H9 (cell line): ENCODE data around the gene PLEKHF1. TPM values are rescaled to one million over a fixed set of nuclear protein-coding genes. Genes with fewer than 3 reads are reported as not detected.

Source experiments
- DNase-seq: peaks from one replicate; pipeline ENCODE4 v3.0.0-alpha.2; 2017
- H2AFZ ChIP-seq: one replicate; pipeline ENCODE4 v1.6.1; 2013; ENCODE audit warnings: mild to moderate bottlenecking, low read length, control low read depth, moderate library complexity
- H2AK5ac ChIP-seq: 2 replicates; pipeline ENCODE4 v1.6.1; 2013; ENCODE audit warnings: low read length, control low read depth, mixed read lengths; ENCODE audit not compliant: insufficient read length
- H2BK120ac ChIP-seq: one replicate; pipeline ENCODE4 v1.6.1; 2013; ENCODE audit warnings: low read depth, mild to moderate bottlenecking, low read length, control low read depth, inconsistent platforms; ENCODE audit not compliant: poor library complexity, severe bottlenecking
- H2BK12ac ChIP-seq: 2 replicates; pipeline ENCODE4 v1.6.1; 2013; ENCODE audit warnings: low read length, control low read depth, mixed read lengths, low read depth; ENCODE audit not compliant: insufficient read length
- H2BK15ac ChIP-seq: 2 replicates; pipeline ENCODE4 v1.6.1; 2013; ENCODE audit warnings: low read depth, low read length, control low read depth
- H2BK20ac ChIP-seq: one replicate; pipeline ENCODE4 v1.6.1; 2013; ENCODE audit warnings: low read depth, mild to moderate bottlenecking, low read length, control low read depth, inconsistent platforms; ENCODE audit not compliant: poor library complexity, severe bottlenecking
- H2BK5ac ChIP-seq: 2 replicates; pipeline ENCODE4 v1.6.1; 2013; ENCODE audit warnings: low read length, control low read depth, mixed read lengths; ENCODE audit not compliant: insufficient read length
- H3K14ac ChIP-seq: 2 replicates; pipeline ENCODE4 v1.6.1; 2013; ENCODE audit warnings: low read length, control low read depth; ENCODE audit not compliant: insufficient read depth
- H3K18ac ChIP-seq: 2 replicates; pipeline ENCODE4 v1.6.1; 2013; ENCODE audit warnings: low read depth, mild to moderate bottlenecking, mixed read lengths, low read length, control low read depth; ENCODE audit not compliant: insufficient read length
- H3K23ac ChIP-seq: 2 replicates; pipeline ENCODE4 v1.6.1; 2013; ENCODE audit warnings: low read length, control low read depth, mixed read lengths, low read depth; ENCODE audit not compliant: insufficient read length
- H3K23me2 ChIP-seq: 2 replicates; pipeline ENCODE4 v1.6.1; 2013; ENCODE audit warnings: low read depth, mild to moderate bottlenecking, mixed read lengths, low read length, control low read depth; ENCODE audit not compliant: insufficient read length, poor library complexity, severe bottlenecking
- H3K27ac ChIP-seq: 2 replicates; pipeline ENCODE4 v1.5.1; 2013; ENCODE audit warnings: low read length, control low read depth, mixed read lengths, low read depth; ENCODE audit not compliant: insufficient read length
- H3K27me3 ChIP-seq: 2 replicates; pipeline ENCODE4 v1.6.1; 2013; ENCODE audit warnings: low read length, control low read depth, inconsistent platforms; ENCODE audit not compliant: insufficient read depth
- H3K4ac ChIP-seq: 2 replicates; pipeline ENCODE4 v1.6.1; 2013; ENCODE audit warnings: low read depth, mild to moderate bottlenecking, control low read depth, inconsistent platforms, low read length, moderate library complexity
- H3K4me1 ChIP-seq: 2 replicates; pipeline ENCODE4 v1.6.1; 2013; ENCODE audit warnings: low read length, control low read depth, inconsistent platforms; ENCODE audit not compliant: insufficient read depth
- H3K4me2 ChIP-seq: 2 replicates; pipeline ENCODE4 v1.6.1; 2013; ENCODE audit warnings: low read length, control low read depth, mixed read lengths; ENCODE audit not compliant: insufficient read length, insufficient read depth
- H3K56ac ChIP-seq: 2 replicates; pipeline ENCODE4 v1.6.1; 2013; ENCODE audit warnings: low read depth, mild to moderate bottlenecking, mixed read lengths, low read length, control low read depth; ENCODE audit not compliant: insufficient read length
- H3K79me1 ChIP-seq: 2 replicates; pipeline ENCODE4 v1.6.1; 2013; ENCODE audit warnings: low read depth, mild to moderate bottlenecking, moderate library complexity, low read length, control low read depth, inconsistent platforms; ENCODE audit not compliant: insufficient read depth, poor library complexity, severe bottlenecking
- H3K79me2 ChIP-seq: 2 replicates; pipeline ENCODE4 v1.6.1; 2013; ENCODE audit warnings: low read length, control low read depth, inconsistent platforms; ENCODE audit not compliant: insufficient read depth
- H3K9ac ChIP-seq: 2 replicates; pipeline ENCODE4 v1.6.1; 2013; ENCODE audit warnings: low read length, control low read depth, mixed read lengths; ENCODE audit not compliant: insufficient read length; ENCODE audit errors: extremely low read depth
- H3K9me3 ChIP-seq: one replicate; pipeline ENCODE4 v1.6.1; 2013; ENCODE audit warnings: low read depth, low read length, inconsistent platforms; ENCODE audit not compliant: control insufficient read depth
- H3T11ph ChIP-seq: one replicate; pipeline ENCODE4 v1.6.1; 2013; ENCODE audit warnings: mild to moderate bottlenecking, low read length, control low read depth, inconsistent platforms
- H4K20me1 ChIP-seq: one replicate; pipeline ENCODE4 v1.6.1; 2013; ENCODE audit not compliant: control insufficient read depth, insufficient read length, insufficient read depth
- H4K5ac ChIP-seq: 2 replicates; pipeline ENCODE4 v1.6.1; 2013; ENCODE audit warnings: low read depth, mild to moderate bottlenecking, mixed read lengths, low read length, control low read depth; ENCODE audit not compliant: insufficient read length
- H4K8ac ChIP-seq: replicated peaks from 2 replicates; pipeline ENCODE4 v1.6.1; 2013; ENCODE audit warnings: low read length, control low read depth, mixed read lengths, low read depth; ENCODE audit not compliant: insufficient read length
- H4K91ac ChIP-seq: 2 replicates; pipeline ENCODE4 v1.6.1; 2013; ENCODE audit warnings: low read depth, mild to moderate bottlenecking, moderate library complexity, mixed read lengths, low read length, control low read depth; ENCODE audit not compliant: insufficient read length
- H3K27ac Mint-ChIP-seq, 3 experiments: 2 replicates in 2 of 3; 3 replicates in 1 of 3; pipeline ENCODE4 v1.8.0; 2020 to 2021; ENCODE audit warnings: mixed read lengths in 3 of 3, mild to moderate bottlenecking in 1 of 3, moderate library complexity in 1 of 3
- H3K27me3 Mint-ChIP-seq: 2 replicates; pipeline ENCODE4 v1.8.0; 2021; ENCODE audit warnings: low read depth, mild to moderate bottlenecking, moderate library complexity, mixed read lengths
- H3K36me3 Mint-ChIP-seq, 3 experiments: 2 replicates in 2 of 3; 3 replicates in 1 of 3; pipeline ENCODE4 v1.8.0; 2020 to 2021; ENCODE audit warnings: low read depth in 3 of 3, mixed read lengths in 3 of 3; ENCODE audit not compliant: insufficient read depth in 1 of 3
- H3K4me1 Mint-ChIP-seq, 2 experiments: 2 replicates each; pipeline ENCODE4 v1.8.0; 2020; ENCODE audit warnings: mixed read lengths in 2 of 2
- H3K4me3 Mint-ChIP-seq, 2 experiments: 2 replicates in 1 of 2; 3 replicates in 1 of 2; pipeline ENCODE4 v1.8.0; 2020 to 2021; ENCODE audit warnings: mild to moderate bottlenecking in 2 of 2, mixed read lengths in 2 of 2, moderate library complexity in 1 of 2
- H3K9me3 Mint-ChIP-seq, 2 experiments: 2 replicates in 1 of 2; 3 replicates in 1 of 2; pipeline ENCODE4 v1.8.0; 2020; ENCODE audit warnings: mild to moderate bottlenecking in 2 of 2, mixed read lengths in 2 of 2, moderate library complexity in 1 of 2
- CTCF ChIP-seq: fragments of 200-600 bp; sonication (generic); conservative IDR thresholded peaks from 3 replicates; pipeline ENCODE4 v1.8.0; 2021; ENCODE audit warnings: antibody characterized with exemption, mild to moderate bottlenecking
- WGBS: extraction: QIAGEN DNeasy Blood & Tissue Kit; methylation state at CpG from one replicate; pipeline ENCODE4 v1.1.7; 2013; ENCODE audit warnings: missing lambda C conversion rate, low lambda C conversion rate, mixed read lengths; ENCODE audit not compliant: insufficient read length; ENCODE audit errors: extremely low coverage; 5-methylcytosine and 5-hydroxymethylcytosine counted together
- total RNA-seq: library from RNA; stranded (reverse); gene quantifications from 2 replicates; pipeline ENCODE4 v1.2.1, GENCODE V29; 2021

The PLEKHF1 gene
- total RNA-seq, 1 experiment from 2014 or later = 4.9 TPM

- H3K36me3 Mint-ChIP-seq = no peaks in the 10 kb centered on the region
- Histone ChIP-seq H3K23me2 (peaks cover 5% of the 10 kb centered on the region), H3K79me1 (no peaks in the 10 kb centered on the region), H2BK20ac (no peak overlapping the region), H2AFZ (no peak overlapping the region), H2BK5ac (no peak overlapping the region), H4K8ac (no peak overlapping the region), H3T11ph (no peak overlapping the region), H3K79me2 (no peaks in the 10 kb centered on the region), H4K20me1 (no peaks in the 10 kb centered on the region), H3K23ac (no peak overlapping the region), H3K9ac (no peak overlapping the region), H4K91ac (no peak overlapping the region), H3K56ac (no peak overlapping the region), H3K27me3 (no peaks in the 10 kb centered on the region), H4K5ac (no peak overlapping the region), H2BK12ac (no peak overlapping the region), H2BK120ac (no peak overlapping the region), H2AK5ac (no peak overlapping the region), H3K14ac (no peak overlapping the region), H3K4me1 (no peaks in the 10 kb centered on the region), H3K4ac (no peak overlapping the region), H3K18ac (no peak overlapping the region), H2BK15ac (no peak overlapping the region), H3K4me2 (no peak overlapping the region), H3K27ac (no peak overlapping the region), H3K9me3 (no peaks in the 10 kb centered on the region)
- WGBS = no CpG with 5 or more reads among the region's 10 CpGs
- no peaks in the 10 kb centered on the region for H3K9me3 Mint-ChIP-seq
- no peak overlapping the region for H3K27ac Mint-ChIP-seq
- H3K4me1 Mint-ChIP-seq = no peaks in the 10 kb centered on the region
- TF ChIP-seq CTCF = no peak
- DNase-seq = no peak
- no peak overlapping the region for H3K4me3 Mint-ChIP-seq
- peaks cover 11% of the 10 kb centered on the region for H3K27me3 Mint-ChIP-seq
Observed at GRCh38 chr19:29660835-29661234, 4.4 kb upstream of the PLEKHF1 start.
